Liver (tissue), 3 donors: ENCODE data around the gene ELN.

Experiments used
- EGR1 ChIP-seq, 2 donors: IDR thresholded peaks; 2 replicates each; pipeline ENCODE4 v1.6.1; 2016 to 2018; ENCODE audit warnings: antibody characterized with exemption in 2 of 2, low read depth in 2 of 2
- FOXA1 ChIP-seq: IDR thresholded peaks from 2 replicates; pipeline ENCODE4 v1.6.1; 2016; ENCODE audit warnings: antibody characterized with exemption
- HNF4G ChIP-seq: IDR thresholded peaks from 2 replicates; pipeline ENCODE4 v1.6.1; 2016; ENCODE audit warnings: antibody characterized with exemption
- SP1 ChIP-seq: IDR thresholded peaks from 2 replicates; pipeline ENCODE4 v1.6.1; 2018; ENCODE audit warnings: antibody characterized with exemption, mild to moderate bottlenecking
- TAF1 ChIP-seq: conservative IDR thresholded peaks from 2 replicates; pipeline ENCODE4 v1.6.1; 2016; ENCODE audit warnings: antibody characterized with exemption, mild to moderate bottlenecking
- ZBTB33 ChIP-seq: IDR thresholded peaks from 2 replicates; pipeline ENCODE4 v1.6.1; 2016; ENCODE audit warnings: antibody characterized with exemption
- TF ChIP-seq, protein P1 (sequence below): fragments of 150-350 bp; IDR thresholded peaks from 2 replicates; pipeline ENCODE4 v1.5.1; 2017; ENCODE audit warnings: improper control_type of control experiment, low read depth, low read length; ENCODE audit not compliant: missing input control
- TF ChIP-seq, protein P2 (sequence below): IDR thresholded peaks from 2 replicates; pipeline ENCODE4 v1.6.1; 2016; ENCODE audit warnings: antibody characterized with exemption
- TF ChIP-seq, protein P3 (sequence below): IDR thresholded peaks from 2 replicates; pipeline ENCODE4 v1.6.1; 2016; ENCODE audit warnings: antibody characterized with exemption
- TF ChIP-seq, protein P4 (sequence below): IDR thresholded peaks from 2 replicates; pipeline ENCODE4 v1.6.1; 2016; ENCODE audit warnings: antibody characterized with exemption, mild to moderate bottlenecking
- donor health status: healthy.
- donor health status: healthy.

DNA sequence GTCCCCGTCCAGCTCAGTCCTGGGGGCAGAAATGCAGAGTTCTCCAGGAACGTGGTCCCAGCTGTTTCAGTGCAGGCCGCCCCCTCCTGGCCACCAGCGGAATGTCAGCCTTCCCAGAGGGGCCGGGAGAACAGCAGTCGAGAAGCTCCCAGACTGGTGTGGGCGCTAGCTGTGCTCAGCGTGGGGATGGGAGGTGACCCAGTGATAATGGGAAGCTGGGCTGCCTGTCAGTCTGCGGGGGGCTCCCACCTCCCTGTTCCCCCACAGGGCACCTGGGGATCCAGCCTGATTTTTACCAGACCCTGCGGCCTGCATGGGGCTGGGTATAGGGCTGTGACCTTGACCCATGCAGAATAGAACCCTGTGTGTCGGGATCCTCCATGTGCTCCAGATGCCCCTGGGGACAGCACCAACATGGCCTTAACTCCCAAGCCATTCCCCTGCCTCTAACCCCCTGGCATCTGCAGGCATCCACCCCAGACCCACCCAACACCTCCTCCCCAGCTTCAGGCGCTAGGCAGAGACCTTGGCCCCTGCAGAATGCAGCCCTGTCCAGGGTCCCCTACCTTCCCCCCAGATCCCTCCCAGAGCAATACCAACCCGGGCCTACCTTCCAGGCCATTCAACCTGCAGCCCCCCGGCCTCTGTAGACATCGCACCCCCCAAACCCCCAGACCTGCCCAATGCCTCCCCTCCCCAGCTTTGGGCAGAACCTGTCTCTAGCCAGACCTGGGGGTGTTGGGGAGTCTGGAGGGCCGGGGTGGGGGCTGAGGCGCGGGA lies 880 bp upstream of the ELN start:
- TF ChIP-seq, protein P1, sequence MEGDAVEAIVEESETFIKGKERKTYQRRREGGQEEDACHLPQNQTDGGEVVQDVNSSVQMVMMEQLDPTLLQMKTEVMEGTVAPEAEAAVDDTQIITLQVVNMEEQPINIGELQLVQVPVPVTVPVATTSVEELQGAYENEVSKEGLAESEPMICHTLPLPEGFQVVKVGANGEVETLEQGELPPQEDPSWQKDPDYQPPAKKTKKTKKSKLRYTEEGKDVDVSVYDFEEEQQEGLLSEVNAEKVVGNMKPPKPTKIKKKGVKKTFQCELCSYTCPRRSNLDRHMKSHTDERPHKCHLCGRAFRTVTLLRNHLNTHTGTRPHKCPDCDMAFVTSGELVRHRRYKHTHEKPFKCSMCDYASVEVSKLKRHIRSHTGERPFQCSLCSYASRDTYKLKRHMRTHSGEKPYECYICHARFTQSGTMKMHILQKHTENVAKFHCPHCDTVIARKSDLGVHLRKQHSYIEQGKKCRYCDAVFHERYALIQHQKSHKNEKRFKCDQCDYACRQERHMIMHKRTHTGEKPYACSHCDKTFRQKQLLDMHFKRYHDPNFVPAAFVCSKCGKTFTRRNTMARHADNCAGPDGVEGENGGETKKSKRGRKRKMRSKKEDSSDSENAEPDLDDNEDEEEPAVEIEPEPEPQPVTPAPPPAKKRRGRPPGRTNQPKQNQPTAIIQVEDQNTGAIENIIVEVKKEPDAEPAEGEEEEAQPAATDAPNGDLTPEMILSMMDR: peak; percentile 85
- TF ChIP-seq FOXA1 (no peak), ZBTB33 (no peak), TAF1 (no peak), HNF4G (no peak), SP1 (no peak), EGR1 (IDR thresholded peaks at IDR 0.05; ENCODE audit: low read depth in 2 of 2) (no peak)
- TF ChIP-seq, protein P2, sequence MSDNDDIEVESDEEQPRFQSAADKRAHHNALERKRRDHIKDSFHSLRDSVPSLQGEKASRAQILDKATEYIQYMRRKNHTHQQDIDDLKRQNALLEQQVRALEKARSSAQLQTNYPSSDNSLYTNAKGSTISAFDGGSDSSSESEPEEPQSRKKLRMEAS: no peak
- TF ChIP-seq, protein P3, sequence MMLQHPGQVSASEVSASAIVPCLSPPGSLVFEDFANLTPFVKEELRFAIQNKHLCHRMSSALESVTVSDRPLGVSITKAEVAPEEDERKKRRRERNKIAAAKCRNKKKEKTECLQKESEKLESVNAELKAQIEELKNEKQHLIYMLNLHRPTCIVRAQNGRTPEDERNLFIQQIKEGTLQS: no peak
- TF ChIP-seq, protein P4, sequence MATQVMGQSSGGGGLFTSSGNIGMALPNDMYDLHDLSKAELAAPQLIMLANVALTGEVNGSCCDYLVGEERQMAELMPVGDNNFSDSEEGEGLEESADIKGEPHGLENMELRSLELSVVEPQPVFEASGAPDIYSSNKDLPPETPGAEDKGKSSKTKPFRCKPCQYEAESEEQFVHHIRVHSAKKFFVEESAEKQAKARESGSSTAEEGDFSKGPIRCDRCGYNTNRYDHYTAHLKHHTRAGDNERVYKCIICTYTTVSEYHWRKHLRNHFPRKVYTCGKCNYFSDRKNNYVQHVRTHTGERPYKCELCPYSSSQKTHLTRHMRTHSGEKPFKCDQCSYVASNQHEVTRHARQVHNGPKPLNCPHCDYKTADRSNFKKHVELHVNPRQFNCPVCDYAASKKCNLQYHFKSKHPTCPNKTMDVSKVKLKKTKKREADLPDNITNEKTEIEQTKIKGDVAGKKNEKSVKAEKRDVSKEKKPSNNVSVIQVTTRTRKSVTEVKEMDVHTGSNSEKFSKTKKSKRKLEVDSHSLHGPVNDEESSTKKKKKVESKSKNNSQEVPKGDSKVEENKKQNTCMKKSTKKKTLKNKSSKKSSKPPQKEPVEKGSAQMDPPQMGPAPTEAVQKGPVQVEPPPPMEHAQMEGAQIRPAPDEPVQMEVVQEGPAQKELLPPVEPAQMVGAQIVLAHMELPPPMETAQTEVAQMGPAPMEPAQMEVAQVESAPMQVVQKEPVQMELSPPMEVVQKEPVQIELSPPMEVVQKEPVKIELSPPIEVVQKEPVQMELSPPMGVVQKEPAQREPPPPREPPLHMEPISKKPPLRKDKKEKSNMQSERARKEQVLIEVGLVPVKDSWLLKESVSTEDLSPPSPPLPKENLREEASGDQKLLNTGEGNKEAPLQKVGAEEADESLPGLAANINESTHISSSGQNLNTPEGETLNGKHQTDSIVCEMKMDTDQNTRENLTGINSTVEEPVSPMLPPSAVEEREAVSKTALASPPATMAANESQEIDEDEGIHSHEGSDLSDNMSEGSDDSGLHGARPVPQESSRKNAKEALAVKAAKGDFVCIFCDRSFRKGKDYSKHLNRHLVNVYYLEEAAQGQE: no peak
